Uterus (tissue), 2 donors: Measurements from ENCODE around the gene MSI2.

Experiments
- CTCF ChIP-seq, 4 experiments: fragments of 200-600 bp in 2 of 4; fragments of 450-650 bp in 2 of 4; sonication (generic) in 2 of 4; IDR thresholded peaks; one replicate each; pipeline ENCODE4 v1.5.1; 2016 to 2019; ENCODE audit warnings: antibody characterized with exemption in 4 of 4, mild to moderate bottlenecking in 2 of 4, moderate library complexity in 1 of 4
- POLR2A ChIP-seq, 2 donors: fragments of 450-650 bp; IDR thresholded peaks; one replicate each; pipeline ENCODE4 v1.6.1; 2016; ENCODE audit warnings: antibody characterized with exemption in 2 of 2, mild to moderate bottlenecking in 1 of 2, moderate library complexity in 1 of 2

DNA sequence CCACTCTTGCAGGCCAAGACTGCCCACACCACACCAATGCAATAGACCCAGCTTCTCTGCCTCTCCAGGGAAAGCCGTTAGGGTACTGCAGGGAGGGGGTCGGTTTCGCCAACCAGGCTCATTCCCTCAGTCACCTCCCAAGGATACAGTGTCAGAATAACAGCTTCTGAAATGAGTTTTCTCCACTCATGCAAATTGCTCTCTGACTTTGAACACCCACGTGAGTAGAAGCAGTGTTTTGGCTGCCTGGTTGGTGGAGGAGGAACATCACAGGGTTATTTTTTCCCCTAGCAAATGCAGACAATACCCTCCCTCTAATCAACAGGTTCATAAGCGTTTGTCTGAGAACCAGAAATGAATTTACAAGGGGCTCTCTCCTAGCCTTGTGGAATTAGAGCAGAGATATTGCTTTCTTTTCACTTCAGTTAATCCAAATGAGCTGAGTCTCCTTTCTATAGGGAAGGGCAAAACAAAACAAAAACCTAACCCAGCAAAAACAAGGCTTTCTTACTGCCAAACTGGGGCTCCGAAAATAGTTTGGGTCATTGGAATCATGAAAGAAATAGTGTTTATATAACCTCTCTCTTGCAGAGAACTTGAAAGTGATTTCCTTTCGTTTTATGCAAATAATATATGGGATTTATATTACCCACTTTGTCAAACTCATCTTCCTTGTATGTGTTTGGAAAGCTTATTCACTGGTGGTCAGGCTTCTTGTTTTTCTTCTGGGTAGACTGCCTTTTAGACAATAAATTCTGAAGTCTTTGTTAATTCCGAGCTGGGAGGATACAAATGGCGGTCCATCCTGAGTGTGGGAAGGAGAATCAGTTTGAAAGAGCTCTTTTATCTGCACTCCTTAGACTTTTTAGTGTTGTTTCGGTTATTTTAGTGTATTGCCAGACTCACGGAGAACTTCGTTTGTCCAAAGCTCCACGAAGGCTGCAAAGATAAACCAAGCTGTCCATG lies 229.9 kb downstream of the MSI2 start:
- TF ChIP-seq CTCF (IDR thresholded peaks at IDR 0.05), result no peak
- TF ChIP-seq POLR2A (IDR thresholded peaks at IDR 0.05), result no peak
